GM20431 (cell line): Measurements from ENCODE around the gene ZNF343.
"Not testable (repeated sequence)": the region's sequence is repeated elsewhere in the genome, so short reads cannot be mapped to it uniquely, and the experiment has no call there.

Experiments
- in situ Hi-C: fragments of 300-500 bp; cut with MseI, MboI; formaldehyde crosslinking; loops from one replicate; pipeline ENCODE4 v1.15.0; 2020; ENCODE audit warnings: low sequenced_read_pairs; ENCODE audit not compliant: unreplicated experiment

Gene ZNF343

DNA sequence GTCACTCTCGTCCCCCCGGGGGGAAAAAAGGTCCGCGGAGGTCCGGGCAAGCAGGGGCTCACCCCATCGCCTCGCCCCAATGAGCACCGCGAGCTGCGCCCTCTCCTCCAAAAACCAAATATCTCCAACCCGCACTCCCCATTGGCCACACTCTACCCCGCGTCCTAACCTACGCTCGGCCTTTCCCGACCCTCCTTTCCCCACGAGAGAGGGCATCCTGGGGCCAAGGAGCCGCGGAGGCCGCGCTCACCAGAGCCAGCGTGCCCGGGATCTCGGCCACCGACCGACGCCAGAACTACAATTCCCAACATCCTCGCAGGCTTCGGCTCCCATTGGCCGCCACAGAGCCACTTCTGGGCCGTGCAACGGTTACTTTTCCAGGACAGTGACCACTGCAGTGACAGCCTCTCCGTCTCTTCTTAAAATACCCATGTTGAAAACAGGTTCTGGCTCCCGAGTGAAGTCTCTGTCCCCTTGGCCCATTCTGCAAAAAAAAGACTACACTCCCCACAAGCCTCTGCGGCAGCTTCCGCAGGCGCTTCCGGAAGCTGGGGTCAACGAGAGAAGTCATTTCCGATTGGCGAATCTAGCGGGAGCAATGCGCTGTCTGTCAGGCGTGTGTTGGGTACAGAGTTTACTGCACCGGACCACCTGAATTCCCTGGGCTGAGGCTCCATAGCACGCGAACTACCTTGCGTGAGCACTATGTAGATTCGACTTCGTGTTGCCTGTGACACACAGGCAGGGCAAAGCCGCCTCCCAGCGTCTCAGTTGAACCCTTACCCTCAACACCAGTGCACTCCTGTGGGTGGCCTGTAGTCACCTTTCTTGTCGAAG is at the start of gene ZNF343:
Gene ZNF343, minus strand, starts transcription at position 285 of the 837 bp plus-strand sequence. CDS start 15,020 bp downstream, outside the sequence.
- in situ Hi-C loops = no loop called here

GRCh38 chr20:2557873-2558580 is 49.3 kb upstream of the ZNF343 start:
- in situ Hi-C loops = no loop called here

DNA sequence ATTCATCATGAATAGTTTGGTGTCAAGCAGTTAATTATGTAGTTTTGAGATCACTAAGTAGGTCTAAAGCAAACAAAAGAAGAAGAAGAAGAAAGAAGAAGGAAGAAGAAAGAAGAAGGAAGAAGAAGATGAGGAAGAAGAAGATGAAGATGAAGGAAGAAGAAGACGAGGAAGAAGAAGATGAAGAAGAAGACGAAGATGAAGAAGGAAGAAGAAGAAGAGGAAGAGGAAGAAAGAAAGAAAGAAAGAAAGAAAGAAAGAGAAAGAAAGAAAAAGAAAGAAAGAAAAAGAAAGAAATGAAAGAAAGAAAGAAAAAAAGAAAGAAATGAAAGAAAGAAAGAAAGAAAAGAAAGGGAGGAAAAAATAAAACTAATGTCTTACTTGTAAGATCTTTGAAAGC is 36.9 kb upstream of the ZNF343 start:
- in situ Hi-C loops = no loop called here

- in situ Hi-C loops = no loop called here
Measured at GRCh38 chr20:2544211-2544610, 35.5 kb upstream of the ZNF343 start.

GRCh38 chr20:2542361-2542760 is 33.6 kb upstream of the ZNF343 start:
- in situ Hi-C loops = no loop called here

GRCh38 chr20:2541940-2542339 is 33.2 kb upstream of the ZNF343 start:
- in situ Hi-C loops = no loop called here

DNA sequence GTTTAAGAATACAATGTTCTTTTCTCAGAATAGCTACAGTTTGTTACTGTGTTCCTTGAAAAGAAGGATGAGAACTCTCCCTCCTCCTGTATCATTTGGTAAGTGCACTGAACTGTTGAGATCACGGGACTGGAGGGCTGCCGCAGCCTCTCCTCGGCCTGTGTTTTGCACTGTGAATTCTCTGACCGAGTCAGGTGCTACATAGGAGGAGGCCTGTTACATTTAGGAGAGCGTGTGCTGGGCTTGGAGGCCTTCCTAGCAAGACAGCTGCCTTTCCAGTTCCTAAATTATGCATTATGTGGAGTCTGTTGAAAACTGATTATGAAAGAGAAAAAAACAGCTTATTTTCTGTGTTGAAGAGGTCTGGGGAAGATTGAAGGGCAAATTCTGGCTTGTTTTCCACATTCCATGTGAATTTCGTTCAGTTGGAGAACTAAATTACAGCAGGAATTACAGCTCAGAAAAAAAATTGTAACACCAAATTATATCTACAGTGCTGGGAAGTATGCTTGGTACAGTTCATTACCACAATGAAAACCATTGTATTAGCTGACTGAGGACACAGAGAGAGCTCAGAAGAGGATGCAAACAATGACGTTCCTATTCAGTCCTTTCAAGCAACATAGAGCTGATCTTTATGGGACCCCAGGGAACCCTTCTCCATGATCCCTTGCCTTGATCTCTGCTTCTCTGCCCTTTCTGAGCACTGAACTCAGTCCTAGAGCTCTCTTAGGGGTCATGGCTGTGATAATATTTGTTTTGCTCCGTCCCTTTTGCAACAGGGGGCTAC is 30.4 kb upstream of the ZNF343 start:
- in situ Hi-C loops = no loop called here

DNA sequence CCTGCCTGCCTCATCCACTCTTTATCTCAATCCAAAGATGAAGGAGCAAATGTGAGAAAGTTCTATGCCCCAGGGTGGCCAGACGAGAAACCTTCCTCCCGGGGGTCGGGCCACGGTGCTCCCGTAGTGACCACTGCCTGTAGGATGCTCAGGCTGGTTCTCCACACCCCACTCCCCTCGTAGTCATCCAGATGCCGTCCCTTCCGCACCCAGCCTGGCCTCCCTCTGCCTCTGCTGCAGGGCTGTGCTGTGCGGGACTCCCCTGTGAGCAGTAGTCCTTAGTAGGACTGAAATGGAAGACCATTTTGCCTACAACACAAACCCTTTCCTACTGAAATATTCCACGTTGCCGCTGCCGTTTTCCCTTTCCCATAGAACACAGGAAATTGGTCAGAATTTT is 29.6 kb upstream of the ZNF343 start:
- in situ Hi-C loops = no loop called here

DNA sequence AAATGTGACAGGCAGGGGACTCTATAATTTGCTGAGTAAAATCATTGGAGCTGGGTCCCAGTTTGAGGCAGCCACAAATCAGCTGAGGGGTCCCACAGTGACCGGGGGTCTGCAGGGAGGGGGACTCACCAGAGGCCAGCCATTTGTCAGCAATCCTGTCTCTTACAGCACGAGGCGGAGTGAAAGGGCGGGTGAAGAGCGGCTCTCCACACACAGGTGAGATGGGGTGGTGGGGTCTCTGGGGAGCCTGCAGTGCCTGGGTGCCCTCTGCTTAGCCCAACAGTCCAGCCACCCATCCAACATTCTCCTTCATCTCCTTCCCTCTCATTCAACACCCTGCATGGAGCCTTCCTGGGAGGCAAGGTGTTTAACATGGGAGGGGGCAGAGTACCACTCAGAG is 28.4 kb upstream of the ZNF343 start:
- in situ Hi-C loops = no loop called here

DNA sequence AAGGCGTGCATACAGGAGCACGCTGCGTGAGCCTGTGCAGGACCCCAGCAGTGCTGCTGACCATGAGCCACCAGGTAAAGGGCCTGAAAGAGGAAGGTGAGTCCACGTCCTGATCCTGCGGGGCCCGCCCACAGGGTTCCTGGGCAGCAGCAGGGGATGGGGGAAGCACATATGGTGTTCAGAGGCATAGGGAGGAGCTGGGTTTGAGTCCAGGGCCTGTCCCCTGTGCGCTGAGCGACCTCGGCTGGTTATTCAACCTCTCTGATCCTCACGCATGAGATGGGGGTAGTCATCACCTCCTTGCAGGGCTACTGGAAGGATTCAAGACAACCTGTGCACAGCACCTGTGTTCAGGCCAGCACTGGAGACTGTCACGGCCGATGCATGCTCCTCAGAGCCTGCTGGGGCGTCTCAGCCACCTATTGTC is 27.9 kb upstream of the ZNF343 start, which contains the start of gene TMC2:
Gene TMC2, plus strand, starts transcription at position 14 of the 427 bp plus-strand sequence. Its CDS starts 49 bp downstream, at position 63.
- in situ Hi-C loops = no loop called here

DNA sequence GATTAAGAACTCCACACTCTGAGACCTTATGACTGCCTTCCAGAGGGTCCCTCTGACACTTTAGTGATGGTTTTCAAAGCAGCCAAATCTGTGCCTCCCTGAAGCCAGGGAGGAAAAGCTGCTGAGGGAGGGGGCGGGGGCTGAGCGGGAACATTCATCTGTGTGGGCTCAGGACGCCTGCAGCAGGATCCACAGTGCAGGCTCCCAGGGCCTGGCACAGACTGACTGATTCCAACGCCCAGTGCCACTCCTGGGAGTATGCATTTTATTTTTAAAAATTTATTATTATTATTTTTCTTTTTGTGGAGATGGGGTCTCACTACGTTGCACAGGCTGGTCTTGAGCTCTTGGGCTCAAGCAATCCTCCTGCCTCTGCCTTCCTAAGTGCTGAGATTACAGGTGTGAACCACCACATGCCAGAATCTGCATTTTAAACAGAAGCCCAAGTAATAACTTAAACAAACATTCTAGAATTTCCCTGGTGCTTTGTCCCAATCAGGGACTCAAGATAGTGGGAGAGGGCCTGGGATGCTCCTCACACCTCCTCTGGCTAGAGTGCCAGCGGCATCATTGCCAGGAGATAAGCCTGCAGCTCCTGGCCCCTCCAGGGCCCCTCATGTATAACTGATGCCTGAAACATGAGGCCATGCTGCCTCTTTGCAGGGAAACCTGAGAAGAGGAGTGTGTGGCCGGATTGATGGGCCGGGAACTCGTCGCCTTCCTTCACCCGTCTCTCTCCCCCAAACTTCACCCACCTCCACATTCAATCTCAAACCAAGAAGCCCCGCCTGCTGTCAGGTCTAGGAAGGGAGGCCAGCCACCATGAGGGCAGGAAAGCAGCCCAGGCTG is 27.2 kb upstream of the ZNF343 start:
- in situ Hi-C loops = no loop called here

DNA sequence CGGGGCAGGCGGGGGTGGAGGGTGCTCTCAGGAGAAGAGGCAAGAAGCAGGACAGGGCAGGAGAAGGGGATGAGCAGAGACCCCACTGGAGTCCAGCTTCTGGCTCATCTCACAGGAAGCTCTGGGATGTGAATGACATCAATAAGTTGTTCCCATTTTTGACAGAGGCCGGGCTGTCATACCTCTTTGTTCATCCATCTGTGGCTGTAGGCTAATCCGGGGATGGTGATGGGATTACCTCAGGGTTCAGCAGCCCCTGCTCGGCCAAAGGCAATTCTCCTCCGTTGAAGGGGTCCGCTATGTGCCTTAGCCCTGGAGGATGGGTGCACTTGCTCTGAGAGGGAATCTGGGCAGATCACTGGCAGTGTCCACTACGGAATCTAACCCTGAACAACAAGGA is 24.4 kb upstream of the ZNF343 start:
- in situ Hi-C loops = no loop called here

GRCh38 chr20:2528671-2529271 is 20.1 kb upstream of the ZNF343 start:
- in situ Hi-C loops = no loop called here

DNA sequence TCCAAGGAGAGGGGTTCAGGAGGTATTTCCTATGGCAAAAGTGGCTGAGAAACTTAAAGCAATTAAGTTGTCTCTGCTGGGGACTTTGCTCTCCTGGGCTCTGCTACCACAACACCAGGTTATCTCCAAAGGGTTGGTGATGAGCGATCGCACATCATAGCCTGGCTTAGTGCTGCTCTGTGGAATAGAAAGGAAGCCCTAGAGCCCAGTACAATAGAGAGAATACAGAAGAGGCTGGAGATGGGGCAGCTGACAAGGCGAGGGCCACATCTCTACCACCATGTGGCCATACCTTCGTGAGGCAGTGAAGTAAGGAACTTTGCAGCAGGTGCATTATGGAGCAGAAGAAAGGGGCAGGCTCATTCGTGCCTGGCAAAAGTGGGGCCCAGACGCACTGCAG is 19.0 kb upstream of the ZNF343 start:
- in situ Hi-C loops = no loop called here

DNA sequence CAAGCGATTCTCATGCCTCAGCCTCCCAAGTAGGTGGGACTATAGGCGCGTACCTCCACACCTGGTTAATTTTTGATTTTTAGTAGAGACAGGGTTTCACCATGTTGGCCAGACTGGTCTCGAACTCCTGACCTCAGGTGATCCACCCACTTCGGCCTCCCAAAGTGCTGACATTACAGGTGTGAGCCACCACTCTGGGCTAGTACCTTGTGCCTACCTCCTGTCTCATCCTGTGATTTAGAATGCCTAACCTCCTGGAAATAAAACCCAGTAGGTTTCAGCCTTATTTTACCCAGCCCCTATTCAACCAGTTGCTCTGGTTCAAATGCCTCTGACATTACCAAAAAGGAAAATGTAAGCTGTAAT is 17.5 kb upstream of the ZNF343 start:
- in situ Hi-C loops = not testable (repeated sequence)

DNA sequence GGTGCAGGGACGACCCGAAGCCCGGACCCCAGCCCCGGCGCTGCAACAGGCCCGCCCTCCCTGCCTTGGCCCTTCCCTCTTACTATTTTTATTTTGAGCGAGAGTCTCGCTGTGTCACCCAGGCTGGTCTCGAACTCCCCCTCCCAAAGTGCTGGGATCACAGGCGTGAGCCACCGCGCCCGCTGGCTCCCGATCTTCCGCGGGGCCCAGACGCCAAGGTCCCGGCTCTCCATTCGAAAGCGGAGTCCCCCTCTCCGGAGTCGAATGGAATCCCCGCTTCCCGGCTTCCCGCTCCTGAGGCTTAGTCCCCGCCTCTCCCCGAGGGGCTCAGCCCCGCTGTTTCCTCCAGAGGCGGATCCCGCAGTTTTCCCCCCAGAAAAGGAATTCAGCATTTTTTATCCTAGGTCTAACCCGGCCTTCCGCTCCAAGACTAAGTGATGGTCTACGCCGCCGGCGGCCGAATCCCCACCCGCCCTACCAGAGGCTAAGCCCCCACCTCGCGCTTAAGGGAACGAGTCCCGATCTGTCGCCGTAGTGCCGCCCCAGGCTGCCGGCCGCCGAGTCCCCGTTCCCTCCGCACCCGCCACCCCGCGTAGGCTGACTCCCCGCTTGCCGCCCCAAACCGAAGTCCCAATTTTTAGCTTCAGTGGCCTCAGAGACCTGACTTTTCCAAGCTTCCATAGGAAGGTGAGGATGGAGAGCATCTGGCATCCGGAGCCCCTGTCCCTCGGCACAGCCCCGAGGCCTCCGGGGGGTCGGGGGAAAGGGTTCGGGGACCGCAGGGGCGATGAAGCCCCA is 16.2 kb upstream of the ZNF343 start:
- in situ Hi-C loops = no loop called here

DNA sequence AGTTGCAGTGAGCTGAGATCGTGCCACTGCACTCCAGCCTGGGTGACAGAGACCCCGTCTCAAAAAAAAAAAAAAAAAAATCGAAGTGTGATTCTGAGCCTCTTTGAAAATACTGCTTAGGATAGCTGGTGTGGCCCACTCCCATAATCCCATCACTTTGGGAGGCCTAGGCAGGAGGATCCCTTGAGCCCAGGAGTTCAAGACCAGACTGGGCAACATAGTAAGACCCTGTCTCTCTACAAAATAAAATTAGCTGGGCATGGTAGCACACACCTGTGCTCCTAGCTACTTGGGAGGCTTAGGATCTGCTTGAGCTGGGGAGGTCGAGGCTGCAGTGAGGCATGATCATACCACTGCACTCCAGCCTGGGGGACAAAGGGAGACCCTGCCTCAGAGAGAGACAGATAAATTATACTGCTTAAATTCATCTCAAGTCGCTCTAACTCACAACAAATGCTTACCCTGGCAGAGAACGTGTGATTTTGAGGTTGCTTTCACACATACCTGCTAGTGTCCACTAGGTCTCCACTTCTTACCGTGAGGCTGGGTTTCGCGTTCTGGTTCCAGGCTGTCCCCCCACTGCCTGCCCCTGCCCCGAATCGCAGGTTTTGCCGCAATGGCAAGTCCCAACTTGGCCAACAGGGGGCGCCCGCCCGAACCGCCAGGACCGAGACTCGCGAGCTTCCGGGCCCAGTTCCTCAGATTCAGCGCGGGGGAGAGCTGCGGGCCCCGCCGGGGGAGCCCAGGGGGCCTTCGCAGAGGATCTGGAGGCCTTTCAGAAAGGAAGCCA is 15.4 kb upstream of the ZNF343 start:
- in situ Hi-C loops = no loop called here
